ENCODE measurements around the gene VAC14. TPM values are rescaled to one million over a fixed set of nuclear protein-coding genes. Genes with fewer than 3 reads are reported as not detected.
"Not testable (repeated sequence)": the region's sequence is repeated elsewhere in the genome, so short reads cannot be mapped to it uniquely, and the experiment has no call there.

The VAC14 gene
- total RNA-seq, 2 experiments from 2014 or later = 40.3 to 44.9 TPM

- ChIA-PET CTCF (interaction anchor here (1.4 to 1.7 kb wide), 2 partner anchors 10 to 91 kb away, joined by 5 to 6 read pairs; no protein-coding TSS in a partner anchor), POLR2A (no interaction called here)
Measured at GRCh38 chr16:70678121-70678897, 122.6 kb downstream of the VAC14 start.

- ChIA-PET POLR2A (no interaction called here), CTCF (no interaction called here)
Measured at GRCh38 chr16:70677499-70678120, 123.3 kb downstream of the VAC14 start.

- POLR2A ChIA-PET = no interaction called here
Measured at GRCh38 chr16:70676675-70677498, 124.1 kb downstream of the VAC14 start.

GRCh38 chr16:70675851-70676513, 125.0 kb downstream of the VAC14 start:
- ChIA-PET POLR2A (no interaction called here), CTCF (no interaction called here)

More at GRCh38 chr16:70676675-70677498, 124.1 kb downstream of the VAC14 start:
- CTCF ChIA-PET = no interaction called here

- CTCF ChIA-PET = interaction anchor here (0.7 to 1.2 kb wide), 2 partner anchors 21 to 97 kb away, joined by 3 read pairs; no protein-coding TSS in a partner anchor
- POLR2A ChIA-PET = no interaction called here
Measured at GRCh38 chr16:70674221-70675014, 126.5 kb downstream of the VAC14 start.

GRCh38 chr16:70670938-70671337, 130.0 kb downstream of the VAC14 start:
- POLR2A ChIA-PET = not testable (repeated sequence)
- CTCF ChIA-PET = interaction anchor here (1.0 kb wide), 1 partner anchor 9 kb away, joined by 4 read pairs; no protein-coding TSS in a partner anchor

- ChIA-PET CTCF (interaction anchor here (1.0 kb wide), 1 partner anchor 10 kb away, joined by 4 read pairs; no protein-coding TSS in a partner anchor), POLR2A (no interaction called here)
Measured at GRCh38 chr16:70670175-70670574, 130.8 kb downstream of the VAC14 start.

- POLR2A ChIA-PET = no interaction called here
- CTCF ChIA-PET = no interaction called here
Measured at GRCh38 chr16:70665806-70666735, 134.9 kb downstream of the VAC14 start.

- POLR2A ChIA-PET = no interaction called here
- CTCF ChIA-PET = no interaction called here
Measured at GRCh38 chr16:70665113-70665694, 135.8 kb downstream of the VAC14 start.

- CTCF ChIA-PET = no interaction called here
Measured at GRCh38 chr16:70664325-70665112, 136.4 kb downstream of the VAC14 start.

GRCh38 chr16:70663524-70664324, 137.2 kb downstream of the VAC14 start:
- ChIA-PET POLR2A (no interaction called here), CTCF (no interaction called here)

More at GRCh38 chr16:70664325-70665112, 136.4 kb downstream of the VAC14 start:
- POLR2A ChIA-PET = no interaction called here

GRCh38 chr16:70662991-70663523, 137.9 kb downstream of the VAC14 start:
- CTCF ChIA-PET = no interaction called here
- POLR2A ChIA-PET = no interaction called here

GRCh38 chr16:70661918-70662641, 138.9 kb downstream of the VAC14 start:
- POLR2A ChIA-PET = interaction anchor here (0.9 kb wide), 1 partner anchor 281 kb away, joined by 3 read pairs; no protein-coding TSS in a partner anchor
- CTCF ChIA-PET = no interaction called here

GRCh38 chr16:70661534-70661917, 139.4 kb downstream of the VAC14 start:
- CTCF ChIA-PET = no interaction called here
- POLR2A ChIA-PET = interaction anchor here (0.9 kb wide), 1 partner anchor 280 kb away, joined by 3 read pairs; no protein-coding TSS in a partner anchor
